Measurements from ENCODE around the gene ANKS3.
A peak's percentile ranks its signal among the peaks of the same experiment; 100 is the strongest.

The ANKS3 gene

DNA sequence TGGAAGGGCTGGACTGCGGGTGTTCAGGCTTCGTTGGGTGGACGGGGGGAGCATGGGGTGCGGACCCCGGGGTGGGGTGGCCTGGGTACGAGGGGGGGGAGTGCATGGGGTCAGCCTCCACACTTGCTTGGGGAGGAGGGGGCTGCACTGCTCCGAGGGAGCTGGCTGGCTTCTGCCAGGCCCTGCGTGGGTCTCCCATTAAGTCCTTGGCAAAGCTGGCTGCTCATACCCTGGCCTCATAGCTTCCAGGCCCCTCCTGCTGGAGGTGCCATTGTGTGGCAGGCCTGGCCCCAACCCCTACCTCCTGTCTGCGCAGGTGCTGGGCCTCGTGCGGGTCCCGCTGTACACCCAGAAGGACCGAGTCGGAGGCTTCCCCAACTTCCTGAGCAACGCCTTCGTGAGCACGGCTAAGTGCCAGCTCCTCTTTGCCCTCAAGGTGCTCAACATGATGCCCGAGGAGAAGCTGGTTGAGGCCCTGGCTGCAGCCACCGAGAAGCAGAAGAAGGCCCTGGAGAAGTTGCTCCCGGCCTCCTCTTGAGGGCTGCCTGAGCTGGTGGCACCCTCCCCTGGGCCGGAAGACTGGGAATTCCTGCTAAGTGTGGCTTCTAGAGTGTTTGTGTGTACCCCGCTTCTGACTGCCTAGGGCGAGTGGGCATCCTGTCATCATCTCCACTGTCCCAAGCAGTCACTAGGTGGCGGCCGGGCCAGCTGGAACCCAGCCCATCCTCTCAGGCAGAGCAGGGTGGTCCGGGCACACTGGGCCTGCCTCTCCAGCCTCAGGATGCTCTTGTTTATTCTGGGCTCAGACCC is 39.2 kb downstream of the ANKS3 start:
- no peak for DNase-seq

DNA sequence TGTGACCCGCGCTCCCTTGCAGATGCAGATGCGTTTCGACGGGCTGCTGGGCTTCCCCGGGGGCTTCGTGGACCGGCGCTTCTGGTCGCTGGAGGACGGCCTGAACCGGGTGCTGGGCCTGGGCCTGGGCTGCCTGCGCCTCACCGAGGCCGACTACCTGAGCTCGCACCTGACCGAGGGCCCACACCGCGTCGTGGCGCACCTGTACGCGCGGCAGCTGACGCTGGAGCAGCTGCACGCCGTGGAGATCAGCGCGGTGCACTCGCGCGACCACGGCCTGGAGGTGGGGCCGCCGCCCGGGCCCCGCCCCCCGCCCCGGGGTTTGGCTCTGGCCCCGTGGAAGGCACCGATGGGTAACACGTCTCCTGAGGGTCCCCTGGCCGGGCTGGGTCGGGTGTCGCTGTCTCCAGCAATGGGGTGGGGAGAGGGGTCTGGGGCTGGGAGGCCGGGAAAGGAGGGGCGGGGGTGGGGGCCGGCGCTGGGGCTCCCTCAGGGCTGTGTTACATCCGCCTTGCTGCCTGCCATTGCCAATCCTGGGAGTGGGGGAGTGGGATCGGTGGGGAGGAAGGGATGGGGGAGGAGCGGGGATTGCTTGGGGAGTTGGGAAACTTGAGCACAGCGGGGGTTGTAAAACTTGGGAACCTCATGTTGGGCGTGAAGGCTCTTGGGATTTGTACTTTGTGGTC is 40.0 kb downstream of the ANKS3 start:
- peak; percentile 44 for DNase-seq

DNA sequence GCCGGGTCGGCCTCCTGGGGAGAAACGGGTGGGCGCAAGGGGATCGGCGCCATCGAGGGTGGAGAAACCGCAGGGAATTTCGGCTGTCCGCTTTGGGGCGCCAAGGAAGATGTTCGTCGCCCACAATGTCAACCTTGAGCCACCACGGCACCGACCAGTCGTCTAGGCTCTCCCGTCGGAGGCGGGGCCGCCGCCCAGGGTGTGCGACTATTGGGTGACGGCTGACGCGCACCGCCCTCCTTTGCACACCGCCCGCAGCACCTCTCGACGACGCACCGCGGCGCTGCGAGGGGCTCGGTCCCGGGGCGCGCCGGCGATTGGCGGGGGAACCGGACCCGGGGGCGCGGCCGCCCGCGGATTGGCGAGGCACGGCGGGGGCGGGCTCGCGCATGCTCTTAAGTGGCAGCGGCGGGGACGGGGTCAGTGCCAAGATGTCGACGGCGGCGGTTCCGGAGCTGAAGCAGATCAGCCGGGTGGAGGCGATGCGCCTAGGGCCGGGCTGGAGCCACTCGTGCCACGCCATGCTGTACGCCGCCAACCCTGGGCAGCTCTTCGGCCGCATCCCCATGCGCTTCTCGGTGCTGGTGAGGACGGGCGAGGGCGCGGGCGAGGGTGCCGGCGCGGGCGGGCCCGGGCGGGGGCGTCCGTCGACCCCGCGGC is 40.6 kb downstream of the ANKS3 start, which contains the start of gene NUDT16L1:
TSS of gene NUDT16L1 (plus strand) at position 267 of the 660 bp plus-strand sequence. CDS start at position 432, 165 bp downstream.
- peak; percentile 97 for DNase-seq

DNA sequence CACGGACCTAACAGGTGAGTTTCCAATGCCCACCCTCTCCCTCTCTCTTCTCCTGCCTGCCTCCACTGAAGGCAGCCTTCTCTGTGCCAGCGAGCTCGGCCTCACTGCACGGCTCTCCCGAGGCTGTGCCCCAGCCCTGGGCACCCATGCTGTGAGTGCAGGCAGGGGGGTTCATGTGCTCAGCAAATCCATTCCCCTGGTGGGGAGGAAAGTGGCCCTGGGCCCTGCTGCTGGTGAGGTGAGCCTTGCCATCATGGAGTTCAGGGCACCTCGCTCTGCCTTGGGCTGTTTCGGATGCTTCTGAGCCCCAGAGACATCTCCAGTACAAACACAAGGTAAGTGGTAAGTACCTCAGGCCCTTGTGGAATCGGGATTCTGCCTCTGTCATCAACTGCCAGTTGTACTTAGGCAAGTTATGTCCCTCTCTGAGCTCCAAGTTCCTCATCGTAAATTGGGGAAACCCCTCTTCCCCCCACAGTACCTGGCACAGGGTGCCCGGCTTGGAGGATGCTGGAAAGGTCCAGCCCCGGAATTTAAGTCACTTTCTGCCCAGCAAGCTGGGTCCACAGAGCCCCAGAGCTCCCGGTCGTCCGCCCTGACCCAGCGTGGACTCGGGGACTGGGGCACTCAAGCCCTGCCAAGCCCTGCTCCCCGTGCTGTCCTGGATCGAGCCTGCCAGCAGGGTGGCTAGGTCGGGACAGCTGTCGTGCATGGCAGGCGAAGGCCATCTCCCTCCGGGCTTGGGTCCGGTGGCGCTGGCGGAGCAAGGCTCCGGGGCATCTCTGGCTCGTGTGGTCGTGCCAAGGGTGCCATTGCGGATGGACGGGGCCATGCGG is 41.4 kb downstream of the ANKS3 start:
- DNase-seq, result no peak

DNA sequence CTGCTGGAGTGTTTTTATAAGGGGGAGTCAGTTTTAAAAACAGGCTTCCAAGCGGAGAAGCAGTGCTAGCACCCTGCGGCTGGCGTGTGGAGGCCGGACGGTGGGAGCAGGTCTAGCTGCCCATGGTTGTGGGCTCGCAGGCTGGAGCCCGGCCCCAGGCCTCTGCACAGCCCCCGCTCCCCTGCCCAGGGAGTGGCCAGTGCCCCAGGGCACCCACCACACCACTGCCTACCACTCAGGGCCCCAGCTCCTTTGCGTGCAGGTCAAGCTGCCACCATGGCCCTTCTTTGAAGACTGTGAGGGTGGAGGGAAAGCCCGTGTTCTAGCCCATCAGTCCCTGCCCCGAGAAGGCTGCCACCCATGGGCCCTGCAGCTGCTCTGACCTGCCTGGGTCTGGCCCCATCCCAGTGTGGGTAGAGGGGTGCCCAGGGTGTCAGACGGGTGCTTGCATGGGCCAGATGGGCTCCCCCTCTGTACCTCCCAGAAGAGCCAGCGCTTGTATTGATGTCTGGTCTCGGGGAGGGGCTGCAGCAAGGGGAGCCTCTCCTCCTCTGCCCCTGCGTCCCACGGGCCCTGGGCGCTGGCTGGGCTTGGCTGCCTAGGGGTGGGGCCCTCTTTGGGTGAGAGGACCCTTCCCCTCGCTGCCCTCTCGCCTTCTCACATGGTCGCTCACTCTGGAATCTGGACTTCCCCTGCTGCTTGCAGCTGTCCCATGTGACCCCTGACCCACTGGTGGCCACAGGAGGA is 42.2 kb downstream of the ANKS3 start:
- DNase-seq, result no peak

DNA sequence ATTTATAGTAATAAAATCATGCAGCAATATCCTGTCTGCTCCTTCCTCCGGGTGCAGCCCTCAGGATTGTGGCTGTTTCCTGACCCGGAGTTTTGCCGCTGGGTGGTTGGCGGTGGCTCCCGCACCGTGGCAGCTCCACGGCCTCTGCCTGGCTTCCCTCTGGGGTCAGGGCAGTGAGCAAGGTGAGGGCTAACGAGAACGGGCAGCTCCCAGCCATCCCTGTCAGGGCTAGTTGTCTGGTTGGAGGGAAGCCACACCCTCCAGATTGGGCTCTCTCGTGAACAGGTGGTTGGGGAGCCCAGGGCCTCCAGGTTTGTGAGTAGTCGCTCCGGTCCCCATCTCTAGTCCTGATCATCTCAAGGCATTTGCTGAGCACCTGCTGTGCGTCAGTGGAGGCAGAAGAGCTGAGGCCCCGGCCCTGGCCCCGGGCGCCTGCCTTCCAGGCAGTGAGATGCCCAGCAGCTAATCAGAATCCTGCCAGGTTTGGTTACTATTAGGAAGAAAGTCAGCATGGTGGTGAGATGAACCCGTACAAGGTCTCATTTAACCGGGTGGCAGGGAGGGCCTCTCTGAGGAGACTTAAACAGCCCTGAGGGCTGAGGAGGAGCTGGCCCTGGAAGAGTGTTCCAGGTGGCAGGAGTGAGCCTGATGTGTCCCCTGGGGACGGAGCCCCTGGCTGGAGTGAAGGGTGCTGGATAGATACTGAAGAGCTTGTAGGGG is 43.0 kb downstream of the ANKS3 start:
- no peak for DNase-seq

DNA sequence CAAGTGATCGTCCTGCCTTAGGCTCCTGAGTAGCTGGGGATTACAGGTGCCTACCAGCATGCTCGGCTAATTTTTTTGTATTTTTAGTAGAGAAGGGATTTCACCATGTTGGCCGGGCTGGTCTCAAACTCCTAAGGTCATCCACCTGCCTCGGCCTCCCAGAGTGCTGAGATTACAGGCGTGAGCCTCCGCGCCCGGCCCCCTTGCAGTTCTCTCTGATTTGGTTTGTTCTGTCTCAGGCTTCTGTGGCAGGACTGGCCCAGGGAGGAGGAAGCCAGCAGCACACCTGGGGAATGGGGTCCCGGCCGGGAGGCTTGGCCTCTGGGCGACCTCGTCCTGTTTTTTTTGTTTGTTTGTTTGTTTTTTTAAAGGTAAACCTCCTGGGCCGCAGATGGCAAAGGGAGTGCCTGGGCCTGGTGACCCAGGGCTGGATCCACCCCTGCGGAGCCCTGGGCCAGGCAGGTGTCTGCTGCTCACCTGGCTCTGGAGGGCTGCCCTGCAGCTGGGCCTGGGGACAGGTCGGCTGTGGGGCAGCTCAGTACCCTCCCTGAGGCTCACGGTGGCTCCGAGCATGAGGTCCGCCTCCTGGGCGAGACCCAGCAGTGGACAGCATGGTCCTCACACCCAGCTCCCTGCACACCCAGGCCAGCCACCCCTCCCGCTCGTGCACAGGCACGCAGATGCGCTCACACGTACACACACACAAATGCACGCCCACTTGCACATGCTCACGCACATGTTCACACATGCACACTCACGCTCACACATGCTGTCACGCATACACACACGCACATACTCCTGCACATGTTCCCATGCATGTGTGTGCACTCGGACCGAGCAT is 44.0 kb downstream of the ANKS3 start:
- DNase-seq, result no peak

DNA sequence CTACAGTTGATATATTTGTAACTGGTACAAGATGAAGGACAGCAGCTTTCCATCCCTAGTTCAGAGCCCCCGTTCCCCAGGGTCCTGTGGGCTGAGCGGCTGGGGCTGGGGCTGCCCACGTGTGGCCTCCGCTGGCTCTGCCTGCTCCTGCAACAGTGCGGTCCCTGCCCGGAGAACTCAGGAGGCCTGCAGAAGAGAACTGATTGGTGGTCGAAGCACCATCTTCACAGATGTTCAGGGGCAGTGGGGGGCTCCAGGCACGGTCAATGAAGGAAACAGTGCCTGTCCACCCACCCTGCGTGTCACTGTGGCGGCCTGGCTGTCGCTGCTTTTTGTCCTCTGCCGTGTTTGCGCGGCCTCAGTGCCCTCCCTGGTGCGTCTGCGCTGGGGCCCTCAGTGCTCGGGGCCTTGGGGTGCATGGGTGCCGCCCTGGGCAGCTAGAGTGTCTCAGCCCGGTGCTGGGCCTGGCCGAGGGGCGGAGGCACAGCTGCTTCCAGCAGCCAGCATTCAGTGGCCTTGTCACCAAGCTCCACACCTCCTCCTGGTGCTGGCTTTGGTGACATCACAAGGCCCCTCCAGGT is 44.9 kb downstream of the ANKS3 start:
- DNase-seq, result no peak

DNA sequence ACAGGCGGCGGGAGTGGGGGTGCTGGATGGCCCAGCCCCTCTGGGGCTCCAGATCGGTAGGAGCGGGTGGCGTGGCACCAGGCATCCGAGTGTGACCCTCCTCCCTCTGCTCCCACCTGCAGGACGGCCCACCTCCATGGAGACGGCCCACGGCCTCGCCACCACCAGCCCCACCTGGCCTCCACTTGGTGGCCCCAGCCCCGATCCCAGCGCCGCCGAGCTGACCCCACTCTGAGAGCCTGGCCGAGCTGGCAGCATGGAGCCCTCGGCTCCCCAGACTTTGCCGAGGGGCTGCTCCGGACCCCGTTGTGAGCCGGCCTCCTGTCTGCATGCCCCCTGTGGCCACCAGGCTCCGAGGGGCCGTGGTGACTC is 45.4 kb downstream of the ANKS3 start:
- no peak for DNase-seq

DNA sequence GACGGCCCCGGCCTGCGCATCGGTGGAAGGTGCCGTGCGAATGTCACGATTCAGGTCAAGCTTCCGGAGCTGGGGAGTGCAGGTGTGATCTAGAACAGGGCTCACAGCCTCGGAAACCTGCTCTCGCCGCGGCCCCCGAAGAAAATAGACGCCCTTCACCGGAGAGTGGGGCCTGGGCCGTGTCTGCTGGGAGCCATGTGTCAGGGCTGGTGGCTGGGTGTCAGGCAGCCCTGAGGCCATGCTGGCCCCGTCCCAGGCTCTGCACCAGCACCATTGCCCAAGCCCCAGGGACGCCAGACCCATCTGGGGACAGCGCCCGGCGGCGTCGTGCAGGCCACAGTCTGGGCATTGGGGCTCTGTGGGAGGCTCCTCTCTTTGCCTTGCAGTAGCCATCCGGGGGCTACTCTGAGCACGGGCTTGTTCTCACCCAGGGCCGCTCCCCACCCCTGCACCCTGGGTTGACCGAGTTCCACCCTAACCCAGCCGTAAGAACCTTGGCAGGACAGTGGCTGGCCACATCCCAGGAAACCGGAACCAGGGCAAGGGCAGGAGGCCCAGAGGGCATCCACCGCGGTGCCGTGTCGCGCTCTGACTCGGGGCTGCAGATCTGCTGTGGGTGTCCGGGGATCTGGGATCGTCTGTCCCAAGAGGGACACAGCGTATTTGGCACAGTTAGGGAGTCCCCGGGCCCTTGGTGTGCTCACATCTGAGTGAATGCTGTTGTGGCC is 46.0 kb downstream of the ANKS3 start:
- no peak for DNase-seq

DNA sequence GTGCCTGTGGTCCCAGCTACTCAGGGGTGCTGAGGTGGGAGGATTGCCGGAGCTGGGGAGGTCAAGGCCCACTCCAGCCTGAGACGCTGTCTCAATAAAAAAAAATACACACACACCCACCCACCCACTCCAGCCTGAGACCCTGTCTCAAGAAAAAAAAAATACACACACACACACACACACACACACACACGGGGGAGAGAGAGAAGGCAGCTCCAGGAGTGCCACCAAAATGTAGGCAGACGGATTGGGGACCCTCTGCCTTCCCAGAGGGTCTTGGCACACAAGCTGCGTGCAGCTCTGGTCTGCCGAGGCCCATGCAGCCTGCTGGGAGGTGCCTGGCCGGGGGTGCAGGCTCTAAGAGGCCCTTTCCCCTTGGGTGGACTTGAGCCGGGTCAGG is 46.7 kb downstream of the ANKS3 start:
- no peak for DNase-seq

DNA sequence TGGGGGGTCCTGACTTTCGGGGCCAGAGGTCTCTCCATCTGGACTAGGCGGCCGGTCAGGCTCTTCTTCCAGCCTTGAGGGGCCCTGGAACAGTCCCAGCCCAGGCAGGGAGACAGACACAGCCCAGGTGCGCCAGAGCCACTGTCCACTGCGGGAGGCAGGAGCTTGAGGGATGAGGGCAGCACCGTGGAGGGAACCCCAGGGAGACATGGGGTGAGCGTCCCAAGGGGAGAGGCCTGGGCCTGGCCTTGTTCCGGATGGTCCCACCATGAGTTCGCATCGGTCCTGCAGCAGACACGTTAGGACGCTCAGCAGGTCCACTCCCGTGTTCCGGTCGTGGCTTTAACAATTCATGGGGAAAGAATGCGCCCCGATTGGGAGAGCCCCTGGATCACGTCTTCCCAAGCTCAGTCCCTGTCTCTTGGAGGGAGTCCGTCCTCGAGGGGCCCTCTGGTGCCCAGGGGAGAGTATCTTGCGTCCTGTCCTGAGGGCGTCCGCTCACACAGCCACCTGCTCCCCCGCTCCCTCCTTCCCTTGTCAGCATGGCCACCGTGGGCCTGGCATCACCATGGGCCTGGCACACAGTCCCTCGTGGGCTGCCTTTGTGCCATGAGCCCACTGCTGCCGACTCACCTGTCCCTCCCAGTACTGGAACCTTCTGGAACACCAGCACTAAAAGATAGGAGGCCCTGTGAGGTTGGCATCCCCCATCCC is 47.4 kb downstream of the ANKS3 start:
- DNase-seq, result no peak

DNA sequence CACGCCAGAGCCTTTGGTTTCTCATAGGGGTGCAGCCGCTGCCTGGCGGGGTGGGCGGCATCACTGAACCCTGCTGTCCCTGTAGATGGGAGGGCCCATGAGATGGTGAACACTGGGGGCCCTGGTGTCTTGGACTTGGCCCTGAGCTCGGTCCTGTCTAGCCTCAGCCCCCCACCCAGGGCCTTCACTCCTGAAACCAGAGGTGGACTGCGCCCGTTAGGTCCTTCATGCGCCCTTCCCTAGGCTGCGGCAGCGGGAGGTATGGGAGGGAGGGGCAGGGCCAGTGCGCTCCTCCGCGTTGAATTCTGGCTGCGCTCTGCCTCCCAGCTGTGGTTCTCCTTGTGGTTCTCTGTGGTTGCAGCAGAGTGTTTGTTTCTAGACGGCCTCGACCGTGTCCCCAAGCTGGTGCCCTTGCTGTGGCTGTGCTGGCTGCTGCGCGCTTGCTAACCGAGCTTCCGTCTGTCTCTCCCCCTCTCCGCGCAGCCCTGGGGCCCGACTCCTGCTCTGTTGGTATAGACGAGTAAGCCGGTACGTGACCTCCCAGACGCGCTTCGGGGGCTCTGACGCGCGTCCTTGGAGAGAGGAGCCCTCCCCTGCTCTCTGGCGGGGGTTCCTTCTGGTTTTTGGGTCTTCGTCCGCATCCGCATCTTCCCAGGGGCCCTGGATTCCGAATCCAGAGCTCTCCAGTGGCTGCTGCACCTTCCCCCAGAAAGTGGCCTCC is 48.1 kb downstream of the ANKS3 start:
- no peak for DNase-seq

DNA sequence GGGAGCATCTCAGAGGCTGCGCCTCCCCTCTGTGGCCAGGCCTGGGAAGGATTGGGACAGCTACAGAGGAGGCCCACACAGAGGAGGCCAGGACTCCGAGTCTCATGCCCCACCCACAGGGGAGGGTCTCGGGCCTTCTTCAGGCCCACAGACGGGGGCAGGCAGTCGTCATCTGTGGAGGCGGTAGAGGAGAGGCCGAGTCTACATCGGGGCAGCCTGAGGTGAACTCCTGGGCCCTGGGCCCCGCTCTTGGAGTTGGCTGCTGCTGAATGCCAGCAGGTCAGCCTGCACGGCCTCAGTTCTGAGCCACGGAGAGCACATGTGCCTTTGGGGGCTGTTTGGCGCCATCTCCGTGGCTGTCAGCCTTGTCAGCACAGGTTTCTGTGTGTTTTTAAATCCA is 48.8 kb downstream of the ANKS3 start:
- no peak for DNase-seq

DNA sequence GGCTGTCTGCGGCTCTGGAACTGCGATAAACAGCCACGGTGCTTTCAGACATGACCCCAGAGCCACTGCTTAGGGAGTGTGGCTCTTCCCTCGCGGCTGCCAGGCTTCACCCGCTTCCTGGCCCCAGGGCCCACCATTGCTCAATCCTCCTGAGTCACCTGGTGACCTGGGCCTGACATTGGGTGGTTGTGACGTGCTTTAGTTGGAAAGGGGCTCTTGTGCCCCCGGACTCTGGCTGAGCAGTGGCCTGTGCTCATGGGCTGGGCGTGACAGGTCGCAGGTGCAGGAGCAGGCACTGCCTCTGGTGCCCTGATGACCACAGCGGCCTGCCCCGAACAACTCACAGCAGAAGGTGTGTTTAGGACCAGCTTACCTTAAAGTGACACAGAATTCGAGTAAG is 49.3 kb downstream of the ANKS3 start:
- DNase-seq, result no peak

DNA sequence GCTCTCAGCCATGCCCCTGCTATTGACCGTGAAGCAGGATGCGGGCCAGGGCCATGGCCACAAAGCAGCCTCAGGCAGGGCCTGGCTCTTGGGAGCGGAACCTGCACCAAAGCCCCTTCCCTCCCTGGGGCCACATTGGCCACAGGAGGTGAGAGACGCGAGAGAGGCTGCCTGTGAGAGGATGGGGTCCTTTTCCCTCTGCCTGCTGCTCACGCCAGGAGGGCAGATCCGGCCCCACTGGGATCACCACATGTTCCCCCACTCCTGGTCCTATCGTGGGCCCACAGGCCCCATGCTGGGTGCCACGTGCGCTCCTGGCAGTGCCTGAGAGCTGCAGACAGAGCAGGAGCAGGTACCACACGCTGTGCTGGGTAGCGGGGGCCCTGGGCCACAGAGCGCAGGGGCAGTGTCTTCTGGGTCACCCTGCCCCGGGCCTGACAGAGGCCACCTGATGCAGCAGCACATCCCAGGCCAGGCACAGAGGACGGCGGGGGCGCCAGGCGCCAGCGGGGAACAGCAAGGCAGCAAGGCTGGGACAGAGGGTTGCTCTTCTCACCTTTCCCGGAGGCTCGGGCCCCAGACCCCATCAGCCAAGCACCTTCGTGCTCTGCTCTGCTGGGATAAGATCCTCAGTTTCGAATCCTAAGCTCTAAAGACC is 49.9 kb downstream of the ANKS3 start:
- DNase-seq, result no peak

DNA sequence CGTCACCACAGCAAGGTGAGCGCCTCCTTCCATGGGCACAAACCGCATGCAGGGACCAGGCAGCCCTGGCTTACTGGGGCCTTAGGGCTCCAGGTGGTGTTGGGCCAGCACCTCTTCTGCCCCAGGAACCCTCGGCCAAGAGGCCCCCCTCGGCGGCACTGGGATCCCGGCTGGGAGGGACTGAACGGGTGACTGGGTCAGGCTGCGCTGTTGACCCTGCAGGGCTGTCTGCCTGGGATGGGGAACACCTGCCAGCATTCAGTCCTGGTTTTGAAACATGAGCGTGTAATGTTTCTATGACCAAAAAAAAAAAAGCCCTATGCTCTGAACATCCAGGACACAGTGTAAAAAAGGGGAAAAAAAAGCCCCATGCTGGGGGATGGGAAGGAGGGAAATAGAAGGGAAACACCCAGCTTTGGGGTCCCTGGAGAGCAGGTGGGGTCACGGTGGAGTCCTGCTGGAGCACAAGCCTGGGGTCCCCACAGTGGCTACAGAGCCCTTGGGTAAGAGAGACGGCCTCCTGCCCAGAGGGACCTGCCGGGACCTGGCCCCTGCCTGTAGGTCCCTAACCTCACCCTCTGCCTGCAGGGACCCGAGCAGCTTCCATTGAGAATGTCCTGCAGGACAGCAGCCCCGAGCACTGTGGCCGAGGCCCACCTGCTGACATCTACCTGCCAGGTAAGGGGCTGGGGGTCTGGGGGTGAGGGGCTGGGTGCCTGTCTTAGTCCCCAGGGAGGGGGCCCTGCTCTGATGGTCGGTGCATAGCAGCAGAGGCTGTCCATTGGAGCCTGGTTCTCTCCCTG is 50.6 kb downstream of the ANKS3 start:
- no peak for DNase-seq
